NCI-H2227 (cell line): ENCODE data around the gene ITSN1.

ENCODE experiments used
- DNase-seq: peaks from one replicate; lab custom pipeline; 2025; ENCODE audit not compliant: unreplicated experiment; lab: John Stamatoyannopoulos, UW

ITSN1 gene

GRCh38 chr21:33945652-33946270 lies 303.5 kb downstream of the ITSN1 start:
- DNase-seq = no peak

GRCh38 chr21:33947451-33948095 lies 305.3 kb downstream of the ITSN1 start:
- DNase-seq = peak; percentile 80

- DNase-seq = peak; percentile 88
Measured at GRCh38 chr21:33948096-33948950, 306.0 kb downstream of the ITSN1 start.

- DNase-seq = no peak
Measured at GRCh38 chr21:33948951-33949444, 306.7 kb downstream of the ITSN1 start.
